Middle frontal gyrus (tissue), 1 donor: ENCODE measurements around the gene DDX5.
"Not testable (repeated sequence)": the region's sequence is repeated elsewhere in the genome, so short reads cannot be mapped to it uniquely, and the experiment has no call there.

Source experiments
- DNase-seq: peaks from one replicate; pipeline ENCODE4 v3.0.0-alpha.2; 2015; ENCODE audit warnings: low spot score; ENCODE audit errors: extremely low spot score

DDX5 gene

DNA sequence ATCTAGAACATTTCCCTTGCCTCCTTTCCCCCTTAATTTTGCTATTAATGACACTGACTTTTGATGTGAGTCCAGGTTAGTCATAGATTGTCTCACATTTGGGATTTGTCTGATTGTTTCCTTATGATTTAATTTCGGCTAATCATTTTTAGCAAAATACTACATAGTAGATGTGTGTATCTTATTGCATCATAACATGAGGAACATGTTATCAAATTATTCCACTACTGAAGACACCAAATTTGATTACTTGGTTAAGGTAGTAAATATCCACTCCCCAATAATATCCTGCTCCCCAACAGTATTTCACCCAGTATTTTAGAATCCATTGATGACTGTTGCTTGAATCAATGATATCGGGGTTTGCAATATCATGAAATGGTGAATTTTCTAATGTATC lies 12.0 kb downstream of the DDX5 start:
- no peak for DNase-seq

DNA sequence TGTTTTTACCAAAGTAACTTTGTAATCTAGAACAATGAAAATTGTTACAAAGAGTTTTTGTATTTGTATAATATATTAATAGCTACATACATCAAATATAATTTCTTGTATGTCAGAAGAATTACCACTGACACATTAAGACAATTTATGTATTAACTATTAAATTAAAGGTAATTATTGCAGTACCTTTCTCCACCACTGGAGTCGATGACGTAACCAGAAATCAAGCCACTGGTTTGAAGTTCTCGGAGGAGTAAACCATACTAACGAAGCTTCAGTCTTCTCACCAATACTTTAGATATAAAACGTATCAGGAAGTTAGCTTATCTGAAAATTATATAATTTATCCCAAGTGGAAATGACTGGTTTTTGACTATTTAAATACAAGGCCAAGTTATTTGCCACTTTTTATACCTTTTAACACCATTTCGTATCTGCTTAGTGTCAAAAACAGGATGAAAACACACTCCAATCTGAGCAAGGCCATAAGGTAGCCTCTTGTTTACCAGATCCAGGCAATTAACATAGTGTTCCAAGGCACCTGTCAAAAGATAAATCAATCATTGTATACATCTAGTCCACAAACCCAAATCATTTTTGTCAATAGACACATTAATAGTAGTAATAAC lies 13.5 kb downstream of the DDX5 start:
- DNase-seq = no peak

DNA sequence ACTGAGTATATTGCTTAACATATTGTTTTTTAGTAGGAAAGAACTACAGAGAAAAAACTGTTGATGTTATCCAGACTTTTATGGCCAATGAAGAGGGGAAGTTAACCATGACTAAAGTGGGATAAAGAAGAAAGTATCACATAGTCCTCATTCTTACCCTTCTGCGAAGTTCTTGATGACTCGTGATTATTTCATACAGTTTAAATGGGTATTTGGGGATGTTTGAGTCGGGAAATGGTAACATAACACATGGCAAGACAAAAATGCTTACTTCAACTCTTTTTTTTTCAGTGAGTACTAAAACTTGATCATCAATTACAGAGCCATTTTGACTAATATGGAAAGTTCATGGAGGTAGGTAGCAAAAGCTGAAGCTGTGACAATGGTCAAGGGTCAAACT lies 14.1 kb downstream of the DDX5 start:
- no peak for DNase-seq

DNA sequence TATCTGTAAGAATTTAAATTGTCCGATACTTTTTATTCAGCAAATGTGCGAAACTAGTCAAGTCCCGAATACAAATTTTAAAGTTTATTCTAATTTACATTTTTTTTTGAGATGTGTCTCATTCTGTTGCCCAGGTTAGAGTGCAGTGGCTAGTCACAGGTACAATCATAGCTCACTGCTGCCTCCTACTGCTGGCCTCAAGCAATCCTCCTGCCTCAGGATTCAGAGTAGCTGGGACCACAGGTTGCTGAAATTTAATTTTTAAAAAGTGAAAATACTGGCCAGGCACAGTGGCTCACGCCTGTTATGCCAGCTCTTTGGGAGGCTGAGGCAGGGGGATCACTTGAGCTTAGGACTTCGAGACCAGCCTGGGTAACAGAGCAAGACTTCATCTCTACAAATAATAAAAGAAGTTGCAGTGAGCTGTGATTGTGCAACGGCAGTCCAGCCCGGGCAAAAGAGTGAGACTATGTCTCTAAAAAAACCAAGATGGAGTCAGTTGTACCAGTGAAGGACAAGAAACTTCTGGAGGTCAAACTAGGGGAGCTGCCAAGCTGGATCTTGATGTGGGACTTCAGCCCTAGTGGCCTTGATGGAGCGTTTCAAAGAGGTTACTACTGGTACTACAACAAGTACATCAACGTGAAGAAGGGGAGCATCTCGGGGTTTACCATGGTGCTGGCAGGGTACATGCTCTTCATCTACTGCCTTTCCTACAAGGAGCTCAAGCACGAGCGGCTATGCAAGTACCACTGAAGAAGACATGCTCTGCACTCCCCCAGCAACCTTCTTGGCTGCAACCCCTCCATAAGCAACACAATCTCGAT lies 14.8 kb downstream of the DDX5 start:
- DNase-seq = no peak

DNA sequence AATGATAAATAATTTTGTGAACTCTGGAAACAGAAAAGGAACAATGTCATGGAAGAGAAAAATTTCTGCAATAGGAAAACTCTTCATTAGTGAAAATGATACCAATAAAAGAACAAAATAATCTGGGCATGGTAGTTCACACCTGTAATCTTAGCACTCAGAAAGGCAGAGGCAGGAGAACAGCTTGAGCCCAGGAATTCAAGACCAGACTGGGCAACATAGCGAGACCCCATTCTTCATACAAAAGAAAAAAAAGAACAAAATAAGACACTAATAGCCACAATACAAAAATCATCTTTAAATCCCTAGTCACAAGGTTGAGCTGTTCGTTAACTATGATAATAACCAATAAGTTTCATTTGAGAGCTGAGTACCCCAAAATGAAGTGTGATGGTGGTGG lies 17.8 kb downstream of the DDX5 start:
- no peak for DNase-seq

DNA sequence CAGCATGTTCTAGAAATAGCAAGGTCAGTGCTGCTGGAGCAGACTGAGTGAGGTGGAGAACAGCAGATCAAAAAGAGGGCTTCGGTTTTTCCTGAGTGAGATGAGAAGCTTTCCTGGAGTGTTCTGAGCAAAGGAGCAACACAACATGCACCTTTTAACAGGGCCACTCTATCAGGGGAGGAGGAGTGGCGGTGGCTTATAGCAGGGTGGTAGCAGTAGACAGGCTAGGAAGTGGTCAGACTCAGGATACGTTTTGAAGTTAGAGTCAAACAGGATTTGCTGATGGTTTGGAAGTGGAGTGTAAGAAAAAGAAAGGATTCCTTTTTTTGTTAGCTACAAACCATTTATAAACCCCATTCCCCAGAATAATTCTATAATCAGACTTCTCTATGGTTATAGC lies 21.7 kb downstream of the DDX5 start:
- no peak for DNase-seq

DNA sequence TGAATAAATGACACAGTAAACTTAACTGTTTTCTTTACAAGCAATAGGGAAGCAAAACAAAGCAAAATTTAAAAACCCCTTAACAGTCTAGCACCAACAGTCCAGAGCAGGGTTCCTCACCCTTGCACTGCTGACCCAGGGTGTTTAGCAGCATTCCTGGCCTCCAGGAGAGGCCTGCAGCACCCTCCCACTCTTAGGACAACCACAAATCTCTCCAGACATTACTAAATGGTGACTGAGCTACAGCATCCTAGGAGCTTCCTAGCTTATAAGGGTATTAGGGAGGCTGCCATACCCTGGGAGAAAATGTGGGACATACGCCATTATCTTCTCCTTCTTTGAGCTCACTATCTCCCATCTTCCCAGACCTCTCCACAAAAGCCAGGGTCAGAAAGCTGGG lies 25.1 kb downstream of the DDX5 start:
- DNase-seq = no peak

DNA sequence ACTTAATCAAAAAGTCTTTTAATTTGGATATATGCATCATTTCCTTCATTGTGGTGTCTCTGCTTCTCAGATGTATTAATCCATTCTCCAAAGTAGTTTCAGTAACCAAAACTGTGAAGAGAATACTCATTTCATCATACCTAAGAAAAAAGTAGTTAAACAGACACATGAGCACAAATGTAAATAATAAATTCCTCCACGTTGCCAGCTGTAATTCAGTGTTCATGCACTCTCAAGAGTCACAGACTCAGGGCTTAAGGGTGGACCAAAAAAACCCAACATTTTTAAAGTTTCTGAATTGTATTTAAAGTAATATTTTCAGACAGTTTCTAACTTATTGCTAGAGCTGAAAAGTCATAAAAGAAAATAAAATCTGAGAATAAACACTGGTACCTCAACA lies 28.2 kb downstream of the DDX5 start:
- DNase-seq = no peak

DNA sequence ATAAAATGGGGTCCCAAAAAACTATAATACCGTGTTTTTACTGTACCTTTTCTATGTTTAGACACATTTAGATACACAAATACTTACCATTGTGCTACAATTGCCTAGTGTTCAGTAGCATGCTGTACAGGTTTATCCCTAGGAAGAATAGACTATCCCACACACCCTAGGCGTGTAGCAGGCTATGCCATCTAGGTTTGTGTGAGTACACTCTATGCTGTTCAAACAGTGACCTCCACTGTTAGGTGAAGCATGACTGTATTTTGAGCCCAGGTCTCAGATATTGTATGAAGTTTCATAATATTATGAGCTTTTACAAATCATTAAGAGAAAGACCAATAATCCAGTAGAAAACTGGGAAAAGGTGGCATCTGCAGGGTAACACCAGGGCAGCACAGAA lies 33.5 kb downstream of the DDX5 start:
- no peak for DNase-seq

DNA sequence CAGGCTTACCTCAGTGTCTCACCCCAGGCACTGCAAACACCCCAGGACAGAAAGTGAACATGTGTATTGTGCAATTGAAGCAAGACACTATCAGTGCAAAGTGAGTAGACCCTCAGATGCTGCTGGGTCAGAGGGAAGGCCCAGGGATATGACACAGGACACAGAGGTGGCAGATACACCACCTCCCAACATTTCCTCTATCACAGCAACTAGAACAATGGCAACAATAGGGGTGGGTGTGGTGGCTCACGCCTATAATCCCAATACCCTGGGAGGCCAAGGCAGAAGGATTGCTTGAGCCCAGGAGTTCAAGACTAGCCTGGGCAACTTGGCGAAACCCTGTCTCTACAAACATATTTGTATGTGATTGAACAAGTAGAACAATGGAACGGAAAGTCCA lies 34.6 kb downstream of the DDX5 start:
- DNase-seq = no peak

DNA sequence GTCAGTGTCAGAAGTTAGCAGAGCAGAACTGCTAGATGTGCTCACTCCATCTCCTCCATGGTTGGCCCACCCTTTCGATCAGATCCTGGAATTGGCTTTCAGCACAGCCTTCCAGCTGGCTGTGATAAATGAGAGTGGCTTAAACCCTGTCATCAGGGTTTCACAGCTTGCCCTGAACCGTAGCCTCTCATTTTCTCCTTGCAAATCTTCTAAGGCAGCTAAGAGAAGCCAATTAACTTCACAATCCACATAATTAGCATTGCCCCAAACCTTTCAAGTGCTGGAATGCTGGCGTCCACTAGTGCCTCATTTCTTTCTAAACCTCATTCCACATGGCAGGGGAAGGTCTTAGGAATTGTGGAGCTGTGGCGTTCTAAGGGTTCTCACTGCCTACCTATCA lies 35.5 kb downstream of the DDX5 start:
- DNase-seq = no peak

DNA sequence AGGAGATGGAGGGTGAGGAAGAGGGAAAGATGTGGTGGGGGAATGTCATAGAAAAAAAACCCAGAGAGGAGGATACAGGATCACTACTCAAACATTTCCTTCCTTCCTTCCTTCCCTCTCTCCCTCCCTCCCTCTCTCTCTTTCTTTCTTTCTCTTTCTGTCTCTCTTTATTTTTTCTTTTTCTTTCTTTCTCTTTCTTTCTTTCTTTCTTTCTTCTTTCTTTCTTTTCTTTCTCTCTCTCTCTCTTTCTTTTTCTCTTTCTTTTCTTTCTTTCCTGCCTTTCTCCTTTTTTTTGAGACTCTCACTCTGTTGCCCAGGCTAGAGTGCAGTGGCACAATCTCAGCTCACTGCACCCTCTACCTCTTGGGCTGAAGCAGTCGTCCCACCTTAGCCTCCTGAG lies 39.3 kb downstream of the DDX5 start:
- not testable (repeated sequence) for DNase-seq

DNA sequence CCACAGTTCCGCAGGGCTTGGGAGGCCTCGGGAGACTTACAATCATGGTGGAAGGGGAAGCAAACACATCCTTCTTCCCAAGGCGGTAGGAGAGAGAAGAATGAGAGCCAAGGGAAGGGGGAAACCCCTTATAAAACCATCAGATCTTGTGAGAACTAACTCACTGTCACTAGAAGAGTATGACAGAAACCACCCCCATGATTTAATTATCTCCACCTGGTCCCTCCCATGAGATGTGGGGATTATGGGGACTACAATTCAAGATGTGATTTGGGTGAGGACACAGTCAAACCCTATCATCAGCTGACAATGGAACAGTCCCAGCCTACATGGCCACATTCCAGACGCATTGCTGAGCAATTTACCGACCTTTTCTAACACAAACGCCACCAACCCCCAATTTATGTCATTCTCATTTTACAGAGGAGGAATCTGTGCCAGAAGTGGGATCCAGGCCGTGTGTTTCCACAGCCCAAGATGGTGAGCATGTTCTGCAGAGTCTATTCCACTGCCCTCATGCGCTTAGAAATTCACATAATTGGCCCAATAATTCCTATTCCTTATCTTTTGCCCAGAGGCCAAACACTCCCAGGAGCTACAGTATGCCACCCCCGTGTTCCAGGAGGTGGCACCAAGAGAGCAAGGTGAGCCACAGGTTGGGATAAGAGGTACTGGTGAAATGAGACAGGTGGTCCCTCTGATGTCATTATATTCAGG lies 39.9 kb downstream of the DDX5 start:
- DNase-seq = no peak

DNA sequence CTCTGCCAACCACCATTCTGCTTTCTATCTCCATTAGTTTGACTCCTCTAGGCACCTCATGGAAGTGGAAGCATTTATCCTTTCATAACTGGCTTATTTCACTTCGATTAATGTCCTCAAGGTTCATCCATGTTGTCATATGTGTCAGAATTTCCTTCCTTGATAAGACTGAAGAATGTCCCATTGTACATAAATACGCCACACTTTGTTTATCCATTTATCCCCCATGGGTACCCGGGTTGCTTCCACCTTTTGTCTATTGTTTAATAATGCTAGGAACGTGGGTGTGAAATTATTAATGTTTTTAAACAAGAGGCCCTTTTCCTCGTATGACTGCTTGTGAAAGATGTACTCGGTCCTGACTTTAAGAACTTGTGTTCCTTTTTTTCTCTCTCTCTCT lies 44.3 kb downstream of the DDX5 start:
- no peak for DNase-seq

DNA sequence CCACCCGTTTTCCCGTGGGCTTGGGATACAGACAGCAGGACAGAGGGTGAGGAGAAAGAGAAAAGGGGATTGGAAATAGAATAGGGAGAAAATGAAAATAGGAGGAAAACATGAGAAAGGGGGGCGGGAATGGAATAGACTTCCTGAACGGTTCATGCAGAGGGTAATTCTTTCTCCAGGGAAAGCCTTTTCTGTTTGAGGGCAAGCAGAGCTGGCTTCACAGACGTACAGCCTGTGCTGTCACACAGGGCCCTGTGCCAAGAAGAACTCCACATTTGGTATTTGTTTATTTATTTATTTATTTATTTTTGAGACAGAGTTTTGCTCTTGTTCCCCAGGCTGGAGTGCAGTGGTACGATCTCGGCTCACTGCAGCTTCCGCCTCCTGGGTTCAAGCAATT lies 45.1 kb downstream of the DDX5 start:
- DNase-seq = no peak

DNA sequence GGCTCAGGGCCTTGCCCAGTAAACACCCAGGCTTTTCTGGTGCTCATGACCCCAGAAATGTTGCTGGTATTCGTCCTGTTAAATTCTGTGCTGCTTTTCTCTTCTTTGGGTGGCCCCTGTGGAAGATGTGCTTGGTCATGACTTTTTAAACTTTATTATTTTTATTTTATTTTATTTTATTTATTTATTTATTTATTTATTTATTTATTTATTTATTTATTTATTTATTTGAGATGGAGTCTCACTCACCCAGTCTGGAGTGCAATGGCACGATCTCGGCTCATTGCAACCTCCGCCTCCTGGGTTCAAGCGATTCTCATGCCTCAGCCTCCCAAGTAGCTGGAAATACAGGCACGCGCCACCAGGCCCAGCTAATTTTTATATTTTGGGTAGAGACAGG lies 46.3 kb downstream of the DDX5 start:
- not testable (repeated sequence) for DNase-seq

DNA sequence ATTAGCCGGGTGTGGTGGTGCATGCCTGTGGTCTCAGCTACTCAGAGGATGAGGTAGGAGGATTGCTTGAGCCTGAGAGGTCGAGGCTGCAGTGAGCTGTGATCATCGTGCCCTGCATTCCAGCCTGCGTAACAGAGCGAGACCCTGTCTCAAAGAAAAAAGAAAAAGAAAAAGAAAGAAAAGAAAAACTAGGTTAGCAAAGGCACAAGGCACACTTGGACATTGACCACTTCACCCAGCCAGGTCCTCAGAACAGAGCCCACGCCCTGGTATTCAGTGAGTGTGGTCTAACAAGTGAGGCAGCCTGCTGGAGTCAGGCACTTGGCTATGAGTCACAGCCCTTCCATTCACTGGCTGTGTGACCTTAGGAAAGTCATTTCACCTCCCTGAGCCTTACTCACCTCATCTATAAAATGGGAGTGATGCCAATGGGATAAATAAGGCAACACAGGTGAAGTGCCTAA lies 46.8 kb downstream of the DDX5 start:
- DNase-seq = no peak

DNA sequence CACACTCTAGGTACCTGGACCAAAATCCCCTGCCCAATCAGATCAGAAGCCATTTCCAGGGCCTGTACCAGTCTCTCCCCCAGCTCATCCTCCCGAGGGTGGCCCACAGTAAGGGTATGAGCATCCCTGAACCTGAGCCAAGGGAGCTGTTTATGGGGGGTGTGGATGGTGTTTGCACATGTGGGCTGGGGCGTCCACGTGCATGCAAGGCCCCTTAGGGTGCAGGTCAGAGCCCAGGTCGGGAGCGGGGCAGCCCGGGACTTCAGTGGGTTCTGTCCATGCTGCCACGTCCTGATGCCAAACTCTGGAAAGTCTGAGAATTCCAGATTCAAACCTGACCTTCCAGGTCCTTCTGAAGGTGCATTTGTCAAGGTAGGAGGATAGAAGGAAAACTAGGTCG lies 47.3 kb downstream of the DDX5 start:
- no peak for DNase-seq

DNA sequence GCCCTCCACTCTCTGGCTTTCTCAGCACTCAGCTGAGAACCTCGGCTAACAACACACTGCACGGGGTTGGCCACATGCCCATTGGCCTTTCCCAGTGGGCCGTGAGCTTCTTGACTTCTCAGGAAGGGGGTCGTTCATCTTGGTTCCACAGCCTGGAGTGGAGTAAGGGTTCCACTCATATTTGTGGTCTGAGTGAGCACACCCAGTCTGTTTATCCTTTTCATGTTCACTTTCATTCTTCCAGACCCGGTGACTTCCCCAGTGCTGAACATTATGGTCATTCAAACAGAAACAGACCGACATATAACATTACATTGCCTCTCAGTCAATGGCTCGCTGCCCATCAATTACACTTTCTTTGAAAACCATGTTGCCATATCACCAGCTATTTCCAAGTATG lies 48.9 kb downstream of the DDX5 start:
- DNase-seq = no peak

DNA sequence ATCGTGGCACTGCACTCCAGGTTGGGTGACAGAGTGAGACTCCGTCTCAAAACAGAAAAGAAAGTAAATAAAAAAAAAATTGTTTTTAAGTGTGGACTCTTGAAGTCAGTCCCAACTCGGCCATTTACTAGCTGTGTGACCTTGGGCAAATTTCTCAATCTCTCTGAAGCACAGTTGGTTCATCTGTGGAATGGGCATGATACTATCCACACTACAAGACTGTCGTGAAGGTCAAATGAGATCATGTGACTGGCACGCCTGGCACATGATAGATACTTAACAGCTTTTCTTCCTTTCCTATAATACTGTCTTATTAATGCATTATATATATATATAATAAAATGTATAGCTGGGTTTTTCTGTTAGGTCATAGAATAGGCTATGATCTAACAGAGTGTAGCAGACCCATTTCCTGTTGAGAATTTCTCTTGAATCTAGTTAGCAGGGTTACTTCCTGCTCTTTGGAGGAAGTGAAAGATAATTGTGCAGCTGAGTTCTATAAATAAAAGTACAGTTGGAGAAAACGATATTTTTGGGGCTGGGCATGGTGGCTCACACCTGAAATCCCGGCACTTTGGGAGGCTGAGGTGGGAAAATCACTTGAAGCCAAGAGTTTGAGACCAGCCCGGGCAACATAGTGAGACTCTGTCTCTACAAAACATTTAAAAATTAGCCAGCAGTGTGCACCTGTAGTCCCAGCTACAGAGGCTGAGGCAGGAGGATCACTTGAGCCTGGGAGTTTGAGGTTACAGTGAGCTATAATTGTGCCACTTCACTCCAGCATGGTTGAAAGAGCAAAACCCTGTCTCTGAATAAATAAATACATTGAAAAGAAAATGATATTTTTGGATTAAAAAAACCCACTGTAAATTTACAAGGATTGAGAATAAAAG lies 49.9 kb downstream of the DDX5 start:
- DNase-seq = no peak

DNA sequence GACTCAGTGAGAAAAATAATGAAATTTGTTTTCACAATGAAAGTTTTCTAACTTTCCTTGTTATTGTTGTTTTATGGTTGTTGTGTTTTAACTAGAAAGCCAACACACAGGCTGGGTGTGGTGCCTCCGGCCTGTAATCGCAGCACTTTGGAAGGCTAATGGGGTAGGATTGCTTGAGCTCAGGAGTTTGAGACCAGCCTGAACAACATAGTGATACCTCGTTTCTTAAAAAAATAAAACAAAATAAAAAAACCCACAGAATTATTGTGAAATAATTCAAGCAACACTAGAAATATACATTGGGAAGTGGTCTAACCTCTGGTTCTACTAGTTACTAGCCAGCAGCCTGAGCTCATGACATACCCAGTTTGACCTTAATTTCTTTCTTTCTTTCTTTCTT lies 56.5 kb downstream of the DDX5 start:
- no peak for DNase-seq
